SH-SY5Y (cell line): ENCODE measurements around the gene PCNA.

Experiments used
- GATA2 ChIP-seq: IDR thresholded peaks from 2 replicates; pipeline ENCODE4 v1.6.1; 2011; ENCODE audit warnings: mild to moderate bottlenecking, low read depth, low read length
- GATA3 ChIP-seq: IDR thresholded peaks from 2 replicates; pipeline ENCODE4 v1.6.1; 2011; ENCODE audit warnings: low read depth, mild to moderate bottlenecking, low read length, moderate library complexity

DNA sequence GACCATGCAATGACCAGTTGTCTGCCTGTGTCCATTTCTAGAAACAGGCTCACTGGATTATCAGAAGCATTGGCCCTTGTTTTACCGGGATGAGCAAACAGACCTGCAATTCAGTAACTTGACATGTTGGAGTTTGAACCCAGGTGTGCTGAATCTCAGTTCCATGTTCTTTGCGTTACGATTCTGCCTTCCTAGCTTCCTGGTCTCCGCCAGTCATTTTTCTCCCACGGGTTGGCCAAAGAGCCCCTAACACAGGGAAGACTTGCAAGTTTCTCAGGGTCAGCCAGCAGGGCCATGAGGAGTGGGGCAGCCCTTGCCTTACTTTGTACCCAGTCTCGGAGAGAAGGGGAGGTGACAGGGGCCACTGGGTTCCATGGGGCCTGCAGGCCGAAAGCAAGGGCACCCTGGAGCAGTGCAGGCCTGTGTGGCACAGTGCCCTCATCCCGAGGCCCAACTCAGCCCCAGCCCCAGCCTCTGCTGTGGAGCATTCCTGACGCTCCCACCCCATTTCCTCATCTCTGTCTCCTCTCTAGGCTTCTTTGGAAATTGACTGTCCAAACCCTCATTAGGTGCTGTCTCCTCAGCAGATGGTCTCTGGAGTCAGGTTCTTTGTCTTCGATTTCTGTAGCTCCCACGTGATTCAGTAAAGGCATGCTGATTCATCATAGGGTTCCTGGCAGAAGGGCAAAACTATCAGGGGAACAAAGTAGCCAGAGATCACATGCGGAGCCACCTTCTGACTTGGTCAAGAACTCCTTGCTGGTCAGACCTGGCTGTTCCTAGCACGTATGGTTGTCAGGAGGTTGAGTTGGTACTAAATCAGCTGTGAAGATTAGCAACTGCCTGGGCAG is 30.7 kb upstream of the PCNA start:
- TF ChIP-seq GATA3 (no peak), GATA2 (no peak)
